ENCODE results near the gene ATP2A1.

The ATP2A1 gene

GRCh38 chr16:28950648-28951409, 72.5 kb downstream of the ATP2A1 start, which contains the start of gene NFATC2IP (continued):
- TF ChIP-seq, protein P1, sequence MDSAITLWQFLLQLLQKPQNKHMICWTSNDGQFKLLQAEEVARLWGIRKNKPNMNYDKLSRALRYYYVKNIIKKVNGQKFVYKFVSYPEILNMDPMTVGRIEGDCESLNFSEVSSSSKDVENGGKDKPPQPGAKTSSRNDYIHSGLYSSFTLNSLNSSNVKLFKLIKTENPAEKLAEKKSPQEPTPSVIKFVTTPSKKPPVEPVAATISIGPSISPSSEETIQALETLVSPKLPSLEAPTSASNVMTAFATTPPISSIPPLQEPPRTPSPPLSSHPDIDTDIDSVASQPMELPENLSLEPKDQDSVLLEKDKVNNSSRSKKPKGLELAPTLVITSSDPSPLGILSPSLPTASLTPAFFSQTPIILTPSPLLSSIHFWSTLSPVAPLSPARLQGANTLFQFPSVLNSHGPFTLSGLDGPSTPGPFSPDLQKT (IDR thresholded peaks at IDR 0.05; ENCODE audit: borderline replicate concordance, low read depth, low read length), result no peak
- TF ChIP-seq ZNF600 (tag by site-specific recombination; IDR thresholded peaks at IDR 0.05) (peak; percentile 66), YY1 (tag by site-specific recombination; IDR thresholded peaks at IDR 0.05) (peak; percentile 81), ZNF148 (tag by site-specific recombination; IDR thresholded peaks at IDR 0.05; ENCODE audit: borderline replicate concordance) (no peak), ZNF561 (tag by site-specific recombination; IDR thresholded peaks at IDR 0.05; ENCODE audit: borderline replicate concordance) (no peak), ZNF645 (tag by site-specific recombination; IDR thresholded peaks at IDR 0.05) (no peak), ZNF10 (tag by site-specific recombination; IDR thresholded peaks at IDR 0.05) (peak; percentile 61; the same call in 1 of the 2 replicates), OSR2 (tag by site-specific recombination; IDR thresholded peaks at IDR 0.05) (no peak), ZNF2 (tag by site-specific recombination; IDR thresholded peaks at IDR 0.05) (peak; percentile 40; the same call in 1 of the 2 replicates), GLIS1 (tag by site-specific recombination; IDR thresholded peaks at IDR 0.05) (peak; percentile 50; the same call in 1 of the 2 replicates), ZBTB8A (tag by site-specific recombination; IDR thresholded peaks at IDR 0.05) (no peak), SP2 (tag by site-specific recombination; IDR thresholded peaks at IDR 0.05) (peak; percentile 100), ZBTB48 (tag by site-specific recombination; IDR thresholded peaks at IDR 0.05) (no peak), ZNF169 (tag by site-specific recombination; IDR thresholded peaks at IDR 0.05) (no peak), ZSCAN30 (tag by site-specific recombination; IDR thresholded peaks at IDR 0.05) (no peak), ZNF211 (tag by site-specific recombination; IDR thresholded peaks at IDR 0.05; ENCODE audit: low read depth) (no peak), ZNF530 (tag by site-specific recombination; IDR thresholded peaks at IDR 0.05; ENCODE audit: low read depth) (no peak), ZFP69B (tag by site-specific recombination; IDR thresholded peaks at IDR 0.05) (no peak), ZNF157 (tag by site-specific recombination; IDR thresholded peaks at IDR 0.05) (no peak), ZNF707 (tag by site-specific recombination; IDR thresholded peaks at IDR 0.05) (no peak), ZNF132 (tag by site-specific recombination; IDR thresholded peaks at IDR 0.05; ENCODE audit: borderline replicate concordance) (no peak)
- TF ChIP-seq, protein P2, sequence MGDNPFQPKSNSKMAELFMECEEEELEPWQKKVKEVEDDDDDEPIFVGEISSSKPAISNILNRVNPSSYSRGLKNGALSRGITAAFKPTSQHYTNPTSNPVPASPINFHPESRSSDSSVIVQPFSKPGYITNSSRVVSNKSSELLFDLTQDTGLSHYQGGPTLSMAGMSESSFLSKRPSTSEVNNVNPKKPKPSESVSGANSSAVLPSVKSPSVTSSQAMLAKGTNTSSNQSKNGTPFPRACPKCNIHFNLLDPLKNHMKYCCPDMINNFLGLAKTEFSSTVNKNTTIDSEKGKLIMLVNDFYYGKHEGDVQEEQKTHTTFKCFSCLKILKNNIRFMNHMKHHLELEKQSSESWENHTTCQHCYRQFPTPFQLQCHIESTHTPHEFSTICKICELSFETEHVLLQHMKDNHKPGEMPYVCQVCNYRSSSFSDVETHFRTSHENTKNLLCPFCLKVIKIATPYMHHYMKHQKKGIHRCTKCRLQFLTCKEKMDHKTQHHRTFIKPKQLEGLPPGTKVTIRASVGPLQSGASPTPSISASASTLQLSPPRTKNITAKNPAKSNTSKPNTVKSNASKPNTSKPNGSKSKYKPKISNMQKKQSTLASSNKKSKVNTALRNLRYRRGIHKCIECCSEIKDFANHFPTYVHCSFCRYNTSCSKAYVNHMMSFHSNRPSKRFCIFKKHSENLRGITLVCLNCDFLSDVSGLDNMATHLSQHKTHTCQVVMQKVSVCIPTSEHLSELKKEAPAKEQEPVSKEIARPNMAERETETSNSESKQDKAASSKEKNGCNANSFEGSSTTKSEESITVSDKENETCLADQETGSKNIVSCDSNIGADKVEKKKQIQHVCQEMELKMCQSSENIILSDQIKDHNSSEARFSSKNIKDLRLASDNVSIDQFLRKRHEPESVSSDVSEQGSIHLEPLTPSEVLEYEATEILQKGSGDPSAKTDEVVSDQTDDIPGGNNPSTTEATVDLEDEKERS (tag by site-specific recombination; IDR thresholded peaks at IDR 0.05), result no peak
- TF ChIP-seq, protein P3, sequence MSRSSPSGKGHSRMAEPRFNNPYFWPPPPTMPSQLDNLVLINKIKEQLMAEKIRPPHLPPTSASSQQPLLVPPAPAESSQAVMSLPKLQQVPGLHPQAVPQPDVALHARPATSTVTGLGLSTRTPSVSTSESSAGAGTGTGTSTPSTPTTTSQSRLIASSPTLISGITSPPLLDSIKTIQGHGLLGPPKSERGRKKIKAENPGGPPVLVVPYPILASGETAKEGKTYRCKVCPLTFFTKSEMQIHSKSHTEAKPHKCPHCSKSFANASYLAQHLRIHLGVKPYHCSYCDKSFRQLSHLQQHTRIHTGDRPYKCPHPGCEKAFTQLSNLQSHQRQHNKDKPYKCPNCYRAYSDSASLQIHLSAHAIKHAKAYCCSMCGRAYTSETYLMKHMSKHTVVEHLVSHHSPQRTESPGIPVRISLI (tag by site-specific recombination; IDR thresholded peaks at IDR 0.05), result no peak
- TF ChIP-seq, protein P4, sequence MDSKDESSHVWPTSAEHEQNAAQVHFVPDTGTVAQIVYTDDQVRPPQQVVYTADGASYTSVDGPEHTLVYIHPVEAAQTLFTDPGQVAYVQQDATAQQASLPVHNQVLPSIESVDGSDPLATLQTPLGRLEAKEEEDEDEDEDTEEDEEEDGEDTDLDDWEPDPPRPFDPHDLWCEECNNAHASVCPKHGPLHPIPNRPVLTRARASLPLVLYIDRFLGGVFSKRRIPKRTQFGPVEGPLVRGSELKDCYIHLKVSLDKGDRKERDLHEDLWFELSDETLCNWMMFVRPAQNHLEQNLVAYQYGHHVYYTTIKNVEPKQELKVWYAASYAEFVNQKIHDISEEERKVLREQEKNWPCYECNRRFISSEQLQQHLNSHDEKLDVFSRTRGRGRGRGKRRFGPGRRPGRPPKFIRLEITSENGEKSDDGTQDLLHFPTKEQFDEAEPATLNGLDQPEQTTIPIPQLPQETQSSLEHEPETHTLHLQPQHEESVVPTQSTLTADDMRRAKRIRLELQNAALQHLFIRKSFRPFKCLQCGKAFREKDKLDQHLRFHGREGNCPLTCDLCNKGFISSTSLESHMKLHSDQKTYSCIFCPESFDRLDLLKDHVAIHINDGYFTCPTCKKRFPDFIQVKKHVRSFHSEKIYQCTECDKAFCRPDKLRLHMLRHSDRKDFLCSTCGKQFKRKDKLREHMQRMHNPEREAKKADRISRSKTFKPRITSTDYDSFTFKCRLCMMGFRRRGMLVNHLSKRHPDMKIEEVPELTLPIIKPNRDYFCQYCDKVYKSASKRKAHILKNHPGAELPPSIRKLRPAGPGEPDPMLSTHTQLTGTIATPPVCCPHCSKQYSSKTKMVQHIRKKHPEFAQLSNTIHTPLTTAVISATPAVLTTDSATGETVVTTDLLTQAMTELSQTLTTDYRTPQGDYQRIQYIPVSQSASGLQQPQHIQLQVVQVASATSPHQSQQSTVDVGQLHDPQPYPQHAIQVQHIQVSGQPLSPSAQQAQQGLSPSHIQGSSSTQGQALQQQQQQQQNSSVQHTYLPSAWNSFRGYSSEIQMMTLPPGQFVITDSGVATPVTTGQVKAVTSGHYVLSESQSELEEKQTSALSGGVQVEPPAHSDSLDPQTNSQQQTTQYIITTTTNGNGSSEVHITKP (tag by site-specific recombination; IDR thresholded peaks at IDR 0.05), result no peak
- TF ChIP-seq, protein P5, sequence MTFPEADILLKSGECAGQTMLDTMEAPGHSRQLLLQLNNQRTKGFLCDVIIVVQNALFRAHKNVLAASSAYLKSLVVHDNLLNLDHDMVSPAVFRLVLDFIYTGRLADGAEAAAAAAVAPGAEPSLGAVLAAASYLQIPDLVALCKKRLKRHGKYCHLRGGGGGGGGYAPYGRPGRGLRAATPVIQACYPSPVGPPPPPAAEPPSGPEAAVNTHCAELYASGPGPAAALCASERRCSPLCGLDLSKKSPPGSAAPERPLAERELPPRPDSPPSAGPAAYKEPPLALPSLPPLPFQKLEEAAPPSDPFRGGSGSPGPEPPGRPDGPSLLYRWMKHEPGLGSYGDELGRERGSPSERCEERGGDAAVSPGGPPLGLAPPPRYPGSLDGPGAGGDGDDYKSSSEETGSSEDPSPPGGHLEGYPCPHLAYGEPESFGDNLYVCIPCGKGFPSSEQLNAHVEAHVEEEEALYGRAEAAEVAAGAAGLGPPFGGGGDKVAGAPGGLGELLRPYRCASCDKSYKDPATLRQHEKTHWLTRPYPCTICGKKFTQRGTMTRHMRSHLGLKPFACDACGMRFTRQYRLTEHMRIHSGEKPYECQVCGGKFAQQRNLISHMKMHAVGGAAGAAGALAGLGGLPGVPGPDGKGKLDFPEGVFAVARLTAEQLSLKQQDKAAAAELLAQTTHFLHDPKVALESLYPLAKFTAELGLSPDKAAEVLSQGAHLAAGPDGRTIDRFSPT (tag by site-specific recombination; IDR thresholded peaks at IDR 0.05), result no peak
